GM12878 (cell line): ENCODE results near the gene NDUFA5. TPM values are rescaled to one million over a fixed set of nuclear protein-coding genes. Genes with fewer than 3 reads are reported as not detected.

Experiments used
- ATAC-seq: fragments of 200-7000 bp; cut with Tn5 transposase; 3 replicates; pipeline ENCODE4 v1.9.1; 2020; ENCODE audit warnings: mild to moderate bottlenecking, moderate library complexity
- BruUV-seq: library from RNA; stranded (reverse); fragments of 400-500 nt; replicated peaks from 2 replicates; lab custom pipeline; 2021; lab: Mats Ljungman, UMichigan
- CTCF ChIA-PET: fragments of 300-600 bp; sonication (Branson Sonifier 250); formaldehyde crosslinking; extraction: SDS; loops from one replicate; lab custom pipeline; 2021; ENCODE audit warnings: inconsistent platforms; lab: Yijun Ruan, JAX
- POLR2A ChIA-PET: fragments of 350-600 bp; formaldehyde crosslinking; extraction: SDS; loops from one replicate; lab custom pipeline; 2021; ENCODE audit warnings: inconsistent platforms; lab: Charles Lee
- RAD21 ChIA-PET: fragments of 300-600 bp; sonication (Branson Sonifier 250); formaldehyde crosslinking; loops from one replicate; lab custom pipeline; 2023; ENCODE audit warnings: antibody characterized with exemption; ENCODE audit not compliant: unreplicated experiment; lab: Charles Lee
- SMC1A ChIA-PET: fragments of 300-600 bp; sonication (Branson Sonifier 250); formaldehyde crosslinking; loops from one replicate; lab custom pipeline; 2023; ENCODE audit not compliant: unreplicated experiment, uncharacterized antibody; lab: Charles Lee
- DNase-seq: peaks from one replicate; pipeline ENCODE4 v3.0.0-alpha.2; 2011; ENCODE audit warnings: low read depth, low spot score
- FAIRE-seq: peaks from 3 replicates; lab custom pipeline; 2011; peaks lifted over from hg19 to GRCh38; lab: Jason Lieb, UNC
- H2AFZ ChIP-seq: 2 replicates; pipeline ENCODE4 v1.6.0; 2011; ENCODE audit warnings: low read depth, low read length, control low read depth; ENCODE audit not compliant: control insufficient read depth
- H3K27ac ChIP-seq: 2 replicates; pipeline ENCODE4 v1.5.1; 2011; ENCODE audit warnings: control low read depth; ENCODE audit not compliant: control insufficient read depth, insufficient read depth
- H3K27me3 ChIP-seq, 2 experiments: replicated peaks in 1 of 2; 2 replicates each; pipeline versions ENCODE4 v1.6.0 to v1.6.1; 2011; ENCODE audit warnings: low read length in 1 of 2; ENCODE audit not compliant: control insufficient read depth in 2 of 2, insufficient read depth in 2 of 2
- H3K36me3 ChIP-seq, 2 experiments: 2 replicates each; pipeline ENCODE4 v1.5.1; 2011; ENCODE audit warnings: low read length in 1 of 2; ENCODE audit not compliant: control insufficient read depth in 2 of 2, insufficient read depth in 2 of 2
- H3K4me1 ChIP-seq: 2 replicates; pipeline ENCODE4 v1.6.1; 2011; ENCODE audit warnings: mild to moderate bottlenecking, low read length, moderate library complexity, mixed read lengths; ENCODE audit not compliant: control insufficient read depth, insufficient read depth
- H3K4me2 ChIP-seq: 2 replicates; pipeline ENCODE4 v1.6.0; 2011; ENCODE audit warnings: control low read depth; ENCODE audit not compliant: control insufficient read depth, insufficient read depth
- H3K4me3 ChIP-seq: fragments of 200-600 bp; sonication (generic); 2 replicates; pipeline ENCODE4 v1.5.1; 2016
- H3K79me2 ChIP-seq: 2 replicates; pipeline ENCODE4 v1.6.0; 2011; ENCODE audit warnings: low read length; ENCODE audit not compliant: control insufficient read depth, insufficient read depth
- H3K9ac ChIP-seq: 2 replicates; pipeline ENCODE4 v1.8.0; 2011; ENCODE audit warnings: low read length, control low read depth, mixed read lengths; ENCODE audit not compliant: control insufficient read depth, insufficient read depth
- H3K9me3 ChIP-seq: replicated peaks from 3 replicates; pipeline ENCODE4 v1.5.1; 2011; ENCODE audit warnings: mild to moderate bottlenecking, low read length; ENCODE audit not compliant: control insufficient read depth, insufficient read depth
- H4K20me1 ChIP-seq: 2 replicates; pipeline ENCODE4 v1.6.0; 2011; ENCODE audit not compliant: control insufficient read depth, insufficient read depth
- ASH2L ChIP-seq: fragments of 300-600, 200-600 bp; sonication (generic); IDR thresholded peaks from 2 replicates; pipeline ENCODE4 v1.6.1; 2017; ENCODE audit warnings: low read depth, mild to moderate bottlenecking, borderline replicate concordance
- BRCA1 ChIP-seq: IDR thresholded peaks from 2 replicates; pipeline ENCODE4 v1.6.1; 2011; ENCODE audit warnings: low read depth, low read length, improper control_type of control experiment
- CBX5 ChIP-seq: sonication (generic); IDR thresholded peaks from 2 replicates; pipeline ENCODE4 v1.6.1; 2016; ENCODE audit warnings: low read depth, moderate library complexity, mild to moderate bottlenecking, inconsistent platforms
- GABPA ChIP-seq: IDR thresholded peaks from 2 replicates; pipeline ENCODE4 v1.6.1; 2014; ENCODE audit warnings: antibody characterized with exemption, low read depth, mild to moderate bottlenecking, inconsistent platforms
- HDAC2 ChIP-seq: fragments of 200-600 bp; sonication (generic); IDR thresholded peaks from 2 replicates; pipeline ENCODE4 v1.6.1; 2017
- MXI1 ChIP-seq: fragments of 150-350 bp; IDR thresholded peaks from 2 replicates; pipeline ENCODE4 v1.6.1; 2011; ENCODE audit warnings: low read depth, mild to moderate bottlenecking, inconsistent platforms, low read length, improper control_type of control experiment
- NFYB ChIP-seq: IDR thresholded peaks from 2 replicates; pipeline ENCODE4 v1.6.1; 2011; ENCODE audit warnings: low read depth, mild to moderate bottlenecking, low read length, improper control_type of control experiment, moderate library complexity; ENCODE audit not compliant: insufficient read depth
- RBBP5 ChIP-seq: fragments of 200-600 bp; sonication (generic); conservative IDR thresholded peaks from 2 replicates; pipeline ENCODE4 v1.6.1; 2016
- RCOR1 ChIP-seq: conservative IDR thresholded peaks from 2 replicates; pipeline ENCODE4 v1.6.1; 2012; ENCODE audit warnings: low read depth, low read length, improper control_type of control experiment
- RUNX3 ChIP-seq: IDR thresholded peaks from 2 replicates; pipeline ENCODE4 v1.6.1; 2012; ENCODE audit warnings: low read length, inconsistent platforms
- SREBF2 ChIP-seq: IDR thresholded peaks from 2 replicates; pipeline ENCODE4 v1.6.1; 2012; ENCODE audit warnings: mild to moderate bottlenecking, low read length
- SUPT20H ChIP-seq: IDR thresholded peaks from 2 replicates; pipeline ENCODE4 v1.6.1; 2011; ENCODE audit warnings: low read depth, mild to moderate bottlenecking, low read length, moderate library complexity, borderline replicate concordance; ENCODE audit not compliant: control insufficient read depth
- ZNF217 ChIP-seq: fragments of 450-650 bp; IDR thresholded peaks from 2 replicates; pipeline ENCODE4 v1.6.1; 2017; ENCODE audit warnings: antibody characterized with exemption, mild to moderate bottlenecking
- WGBS: methylation state at CpG from one replicate; pipeline ENCODE4 v1.1.6; 2016; ENCODE audit warnings: low lambda C conversion rate; ENCODE audit not compliant: insufficient replicate concordance, insufficient coverage; ENCODE audit errors: missing lambda C conversion rate; 5-methylcytosine and 5-hydroxymethylcytosine counted together
- in situ Hi-C: fragments of 300-500 bp; cut with MboI; formaldehyde crosslinking; loops from 9 replicates; pipeline ENCODE4 v1.14.3; 2018; ENCODE audit warnings: mixed read lengths
- intact Hi-C: fragments of 100-400 bp; cut with micrococcal nuclease; formaldehyde crosslinking; loops from one replicate; pipeline ENCODE4 v1.14.2; 2022; ENCODE audit not compliant: unreplicated experiment
- polyA plus RNA-seq, 11 experiments: library from polyadenylated mRNA; depleted of rRNA in 4 of 11; unstranded in 6 of 11; stranded (reverse) in 5 of 11; fragments of >200 nt; fragmentation: Nextera tagmentation in 4 of 11; fragmentation: Illumina TruSeq in 1 of 11; extraction: Ambion mirVana in 4 of 11; extraction: Trizol in 1 of 11; gene quantifications; 1 replicate in 1 of 11; 2 replicates in 10 of 11; pipeline versions ENCODE4 v1.2.1 to v1.2.3, GENCODE V29; 2011 to 2016; ENCODE audit warnings: inconsistent platforms in 2 of 11, missing spikeins in 2 of 11, low read depth in 1 of 11
- total RNA-seq, 4 experiments: library from RNA; depleted of rRNA in 3 of 4; stranded (reverse); fragments of >200 nt in 3 of 4; fragmentation: Illumina TruSeq in 1 of 4; extraction: Trizol in 1 of 4; gene quantifications; 2 replicates each; pipeline versions ENCODE4 v1.2.1 to v1.2.3, GENCODE V29; 2013 to 2021
- TF ChIP-seq, protein P1 (sequence below): IDR thresholded peaks from 2 replicates; pipeline ENCODE4 v1.6.1; 2012; ENCODE audit warnings: improper control_type of control experiment, low read depth, low read length; ENCODE audit not compliant: insufficient replicate concordance
- TF ChIP-seq, protein P2 (sequence below): fragments of 450-650 bp; IDR thresholded peaks from 2 replicates; pipeline ENCODE4 v1.6.1; 2017; ENCODE audit warnings: mild to moderate bottlenecking, low read depth, inconsistent platforms; ENCODE audit not compliant: poor library complexity, severe bottlenecking

Gene NDUFA5
- total and polyA plus RNA-seq, 10 of the 15 experiments (the other 5 are each of a cell fraction or from before 2014, with no cell fraction given) = 51.0 to 209 (median 86.9) TPM

DNA sequence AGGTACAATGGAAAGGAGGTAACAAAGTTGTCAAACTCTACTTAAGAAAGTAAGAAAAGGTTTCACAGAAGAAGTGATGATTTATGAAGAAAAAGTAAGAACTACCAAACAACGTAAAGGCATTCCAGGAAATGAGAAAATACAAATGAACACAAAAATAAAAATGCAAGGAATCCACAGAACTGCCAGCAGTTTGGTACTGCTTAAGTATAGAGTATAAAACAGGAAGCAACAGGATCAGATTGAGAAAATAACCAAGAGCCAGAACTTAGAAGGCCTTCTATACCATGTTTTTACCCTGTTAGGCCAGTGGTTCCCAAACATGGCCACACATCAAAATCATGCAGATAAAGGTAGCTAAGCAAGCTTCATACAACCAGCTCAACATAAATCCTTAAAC is 9.2 kb downstream of the NDUFA5 start:
- H4K20me1 ChIP-seq = no peaks in the 10 kb centered on the region
- H3K9ac ChIP-seq = no peak overlapping the region
- WGBS = 97% methylated on average over 1 of the region's 1 CpG
- no peaks in the 10 kb centered on the region; the same call in 2 of the 3 replicates for H3K9me3 ChIP-seq
- H3K79me2 ChIP-seq = no peaks in the 10 kb centered on the region; the same call in none of the 2 replicates
- in situ Hi-C loops = no loop called here
- H3K4me2 ChIP-seq = no peak overlapping the region
- intact Hi-C loops = no loop called here
- no peak for FAIRE-seq
- peaks cover 1 to 4% of the 10 kb centered on the region in 2 experiments; a peak in 3 of 4 replicates for H3K36me3 ChIP-seq
- TF ChIP-seq ZNF217 (no peak), GABPA (no peak), CBX5 (no peak), RCOR1 (no peak), NFYB (no peak), RBBP5 (no peak), ASH2L (no peak), SUPT20H (no peak), HDAC2 (no peak), SREBF2 (no peak), BRCA1 (no peak), MXI1 (no peak), RUNX3 (no peak)
- TF ChIP-seq, protein P1, sequence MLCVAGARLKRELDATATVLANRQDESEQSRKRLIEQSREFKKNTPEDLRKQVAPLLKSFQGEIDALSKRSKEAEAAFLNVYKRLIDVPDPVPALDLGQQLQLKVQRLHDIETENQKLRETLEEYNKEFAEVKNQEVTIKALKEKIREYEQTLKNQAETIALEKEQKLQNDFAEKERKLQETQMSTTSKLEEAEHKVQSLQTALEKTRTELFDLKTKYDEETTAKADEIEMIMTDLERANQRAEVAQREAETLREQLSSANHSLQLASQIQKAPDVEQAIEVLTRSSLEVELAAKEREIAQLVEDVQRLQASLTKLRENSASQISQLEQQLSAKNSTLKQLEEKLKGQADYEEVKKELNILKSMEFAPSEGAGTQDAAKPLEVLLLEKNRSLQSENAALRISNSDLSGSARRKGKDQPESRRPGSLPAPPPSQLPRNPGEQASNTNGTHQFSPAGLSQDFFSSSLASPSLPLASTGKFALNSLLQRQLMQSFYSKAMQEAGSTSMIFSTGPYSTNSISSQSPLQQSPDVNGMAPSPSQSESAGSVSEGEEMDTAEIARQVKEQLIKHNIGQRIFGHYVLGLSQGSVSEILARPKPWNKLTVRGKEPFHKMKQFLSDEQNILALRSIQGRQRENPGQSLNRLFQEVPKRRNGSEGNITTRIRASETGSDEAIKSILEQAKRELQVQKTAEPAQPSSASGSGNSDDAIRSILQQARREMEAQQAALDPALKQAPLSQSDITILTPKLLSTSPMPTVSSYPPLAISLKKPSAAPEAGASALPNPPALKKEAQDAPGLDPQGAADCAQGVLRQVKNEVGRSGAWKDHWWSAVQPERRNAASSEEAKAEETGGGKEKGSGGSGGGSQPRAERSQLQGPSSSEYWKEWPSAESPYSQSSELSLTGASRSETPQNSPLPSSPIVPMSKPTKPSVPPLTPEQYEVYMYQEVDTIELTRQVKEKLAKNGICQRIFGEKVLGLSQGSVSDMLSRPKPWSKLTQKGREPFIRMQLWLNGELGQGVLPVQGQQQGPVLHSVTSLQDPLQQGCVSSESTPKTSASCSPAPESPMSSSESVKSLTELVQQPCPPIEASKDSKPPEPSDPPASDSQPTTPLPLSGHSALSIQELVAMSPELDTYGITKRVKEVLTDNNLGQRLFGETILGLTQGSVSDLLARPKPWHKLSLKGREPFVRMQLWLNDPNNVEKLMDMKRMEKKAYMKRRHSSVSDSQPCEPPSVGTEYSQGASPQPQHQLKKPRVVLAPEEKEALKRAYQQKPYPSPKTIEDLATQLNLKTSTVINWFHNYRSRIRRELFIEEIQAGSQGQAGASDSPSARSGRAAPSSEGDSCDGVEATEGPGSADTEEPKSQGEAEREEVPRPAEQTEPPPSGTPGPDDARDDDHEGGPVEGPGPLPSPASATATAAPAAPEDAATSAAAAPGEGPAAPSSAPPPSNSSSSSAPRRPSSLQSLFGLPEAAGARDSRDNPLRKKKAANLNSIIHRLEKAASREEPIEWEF = no peak
- TF ChIP-seq, protein P2, sequence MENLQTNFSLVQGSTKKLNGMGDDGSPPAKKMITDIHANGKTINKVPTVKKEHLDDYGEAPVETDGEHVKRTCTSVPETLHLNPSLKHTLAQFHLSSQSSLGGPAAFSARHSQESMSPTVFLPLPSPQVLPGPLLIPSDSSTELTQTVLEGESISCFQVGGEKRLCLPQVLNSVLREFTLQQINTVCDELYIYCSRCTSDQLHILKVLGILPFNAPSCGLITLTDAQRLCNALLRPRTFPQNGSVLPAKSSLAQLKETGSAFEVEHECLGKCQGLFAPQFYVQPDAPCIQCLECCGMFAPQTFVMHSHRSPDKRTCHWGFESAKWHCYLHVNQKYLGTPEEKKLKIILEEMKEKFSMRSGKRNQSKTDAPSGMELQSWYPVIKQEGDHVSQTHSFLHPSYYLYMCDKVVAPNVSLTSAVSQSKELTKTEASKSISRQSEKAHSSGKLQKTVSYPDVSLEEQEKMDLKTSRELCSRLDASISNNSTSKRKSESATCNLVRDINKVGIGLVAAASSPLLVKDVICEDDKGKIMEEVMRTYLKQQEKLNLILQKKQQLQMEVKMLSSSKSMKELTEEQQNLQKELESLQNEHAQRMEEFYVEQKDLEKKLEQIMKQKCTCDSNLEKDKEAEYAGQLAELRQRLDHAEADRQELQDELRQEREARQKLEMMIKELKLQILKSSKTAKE = no peak
- H3K27me3 ChIP-seq = no peaks in the 10 kb centered on the region
- H3K27ac ChIP-seq = no peak overlapping the region
- ChIA-PET RAD21 (no interaction called here), CTCF (interaction anchor here (1.2 to 2.6 kb wide), 4 partner anchors 9 to 54 kb away, joined by 3 to 8 read pairs (median 6); partner anchors contain the start of gene NDUFA5), POLR2A (interaction anchor here (2.8 kb wide), 1 partner anchor 9 kb away, joined by 7 read pairs; the partner anchor contains the start of gene NDUFA5), SMC1A (no interaction called here)
- H2AFZ ChIP-seq = no peak overlapping the region
- no TSS peak for BruUV-seq
- no peak for DNase-seq
- peak; percentile 37; the same call in 2 of the 3 replicates for ATAC-seq
- H3K4me3 ChIP-seq = no peak overlapping the region
- H3K4me1 ChIP-seq = no peaks in the 10 kb centered on the region
